HG03460 (cell line): ENCODE measurements around the gene PWWP2A.

Source experiments
- ATAC-seq: cut with Tn5 transposase; IDR thresholded peaks from one replicate; pipeline ENCODE4 v1.9.1; 2021; ENCODE audit not compliant: unreplicated experiment

The PWWP2A gene

GRCh38 chr5:160133918-160134304 lies 14.7 kb upstream of the PWWP2A start:
- ATAC-seq: no peak

GRCh38 chr5:160133071-160133917 lies 14.0 kb upstream of the PWWP2A start:
- ATAC-seq: no peak

- ATAC-seq: no peak
Observed at GRCh38 chr5:160129841-160130240, 10.6 kb upstream of the PWWP2A start.

GRCh38 chr5:160128632-160129031 lies 9.4 kb upstream of the PWWP2A start:
- no peak for ATAC-seq

- ATAC-seq: no peak
Observed at GRCh38 chr5:160119905-160120266, 636 bp upstream of the PWWP2A start.

- peak; percentile 21 for ATAC-seq
Observed at GRCh38 chr5:160118349-160119141, 705 bp downstream of the PWWP2A start.

GRCh38 chr5:160116991-160117390 lies 2.3 kb downstream of the PWWP2A start:
- no peak for ATAC-seq

GRCh38 chr5:160108124-160108523 lies 11.1 kb downstream of the PWWP2A start:
- ATAC-seq: no peak

GRCh38 chr5:160105686-160106360 lies 13.4 kb downstream of the PWWP2A start:
- peak; percentile 74 for ATAC-seq

GRCh38 chr5:160097991-160098390 lies 21.3 kb downstream of the PWWP2A start:
- ATAC-seq: no peak

- no peak for ATAC-seq
Observed at GRCh38 chr5:160096178-160096577, 23.1 kb downstream of the PWWP2A start.

GRCh38 chr5:160092960-160093707 lies 26.1 kb downstream of the PWWP2A start:
- peak; percentile 75 for ATAC-seq

- no peak for ATAC-seq
Observed at GRCh38 chr5:160092514-160092913, 26.7 kb downstream of the PWWP2A start.

- no peak for ATAC-seq
Observed at GRCh38 chr5:160090059-160090458, 29.2 kb downstream of the PWWP2A start.

- no peak for ATAC-seq
Observed at GRCh38 chr5:160089531-160089930, 29.7 kb downstream of the PWWP2A start.

- no peak for ATAC-seq
Observed at GRCh38 chr5:160088805-160089204, 30.4 kb downstream of the PWWP2A start.

- ATAC-seq: no peak
Observed at GRCh38 chr5:160087199-160087598, 32.1 kb downstream of the PWWP2A start.

GRCh38 chr5:160084144-160084543 lies 35.1 kb downstream of the PWWP2A start:
- ATAC-seq: no peak

- ATAC-seq: no peak
Observed at GRCh38 chr5:160083501-160083900, 35.7 kb downstream of the PWWP2A start.

- ATAC-seq: no peak
Observed at GRCh38 chr5:160082614-160083500, 36.4 kb downstream of the PWWP2A start.
